ENCODE results near the gene LRRC7.

LRRC7 gene

GRCh38 chr1:70048336-70049094, 480.8 kb downstream of the LRRC7 start:
- DNase-seq, result no peak

- DNase-seq, result no peak
Observed at GRCh38 chr1:70051926-70052325, 484.2 kb downstream of the LRRC7 start.

GRCh38 chr1:70057500-70057899, 489.8 kb downstream of the LRRC7 start:
- no peak for DNase-seq

GRCh38 chr1:70061231-70061630, 493.5 kb downstream of the LRRC7 start:
- DNase-seq, result no peak

GRCh38 chr1:70063861-70064260, 496.1 kb downstream of the LRRC7 start:
- no peak for DNase-seq

GRCh38 chr1:70066711-70067110, 499.0 kb downstream of the LRRC7 start:
- no peak for DNase-seq

GRCh38 chr1:70071601-70072000, 503.9 kb downstream of the LRRC7 start:
- no peak for DNase-seq

GRCh38 chr1:70072231-70072751, 504.6 kb downstream of the LRRC7 start:
- DNase-seq, result no peak

GRCh38 chr1:70075761-70076160, 508.0 kb downstream of the LRRC7 start:
- no peak for DNase-seq

- no peak for DNase-seq
Observed at GRCh38 chr1:70077066-70077465, 509.3 kb downstream of the LRRC7 start.

- no peak for DNase-seq
Observed at GRCh38 chr1:70079546-70079945, 511.8 kb downstream of the LRRC7 start.

GRCh38 chr1:70083519-70083918, 515.8 kb downstream of the LRRC7 start:
- no peak for DNase-seq

GRCh38 chr1:70084314-70084915, 516.7 kb downstream of the LRRC7 start:
- DNase-seq, result no peak

- DNase-seq, result no peak
Observed at GRCh38 chr1:70085521-70085920, 517.8 kb downstream of the LRRC7 start.

- DNase-seq, result no peak
Observed at GRCh38 chr1:70086897-70087296, 519.2 kb downstream of the LRRC7 start.

- no peak for DNase-seq
Observed at GRCh38 chr1:70090141-70090540, 522.4 kb downstream of the LRRC7 start.

GRCh38 chr1:70090875-70091274, 523.2 kb downstream of the LRRC7 start:
- no peak for DNase-seq

- no peak for DNase-seq
Observed at GRCh38 chr1:70091811-70092210, 524.1 kb downstream of the LRRC7 start.

GRCh38 chr1:70092526-70092925, 524.8 kb downstream of the LRRC7 start:
- DNase-seq, result no peak

- no peak for DNase-seq
Observed at GRCh38 chr1:70093250-70093975, 525.7 kb downstream of the LRRC7 start.

GRCh38 chr1:70101231-70101630, 533.5 kb downstream of the LRRC7 start:
- DNase-seq, result no peak

- no peak for DNase-seq
Observed at GRCh38 chr1:70101774-70102173, 534.1 kb downstream of the LRRC7 start.

- DNase-seq, result no peak
Observed at GRCh38 chr1:70103770-70104169, 536.0 kb downstream of the LRRC7 start.

- no peak for DNase-seq
Observed at GRCh38 chr1:70109241-70109640, 541.5 kb downstream of the LRRC7 start.

All from CD4-positive, alpha-beta T cell treated with Interleukin-4 for 4 hours (primary cell).